Measurements from ENCODE around the gene ZNF185.

Gene ZNF185

DNA sequence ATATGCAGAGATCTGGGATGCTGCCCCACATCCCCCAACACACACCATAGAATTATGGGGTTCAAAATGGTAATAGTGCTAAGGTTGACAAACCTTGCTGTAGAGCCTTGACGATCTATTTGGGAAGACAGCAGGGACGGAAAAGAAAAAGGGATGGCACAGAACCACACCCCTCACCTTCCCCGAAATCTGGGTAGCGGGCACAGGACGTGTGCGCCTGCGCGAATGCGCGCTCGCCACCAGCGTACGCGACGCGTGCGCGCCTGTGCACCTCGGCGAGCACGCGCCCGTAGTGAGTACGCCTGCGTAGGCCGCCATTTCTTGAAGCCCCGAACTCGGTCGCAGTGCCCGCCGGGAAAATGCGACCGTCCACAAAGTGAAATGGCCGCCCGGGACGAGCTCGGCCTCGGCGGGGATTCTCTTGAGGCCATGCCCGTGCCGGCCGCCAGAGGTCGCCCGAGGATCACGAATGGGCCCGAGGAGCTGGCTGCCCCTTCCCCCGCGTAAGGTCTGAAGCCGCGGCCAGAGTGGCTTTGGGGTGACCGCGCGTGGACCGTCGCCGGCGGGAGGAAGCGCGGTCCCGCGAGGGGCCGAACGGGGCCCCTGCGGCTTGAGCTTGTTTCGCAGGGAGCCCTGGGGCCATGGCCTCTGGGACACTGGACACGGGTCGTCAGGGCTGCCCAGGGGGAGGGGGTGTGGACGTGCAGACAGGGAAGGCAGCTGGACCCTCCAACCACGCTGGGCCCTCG is 43.6 kb downstream of the ZNF185 start:
- Histone ChIP-seq H3K4me1 (ENCODE audit: control insufficient read depth in 1 of 2, insufficient read depth in 2 of 2, low read length in 2 of 2) (peaks cover 0 to 5% of the 10 kb centered on the region in 2 donors), H3K27me3 (ENCODE audit: low read depth, low read length) (no peaks in the 10 kb centered on the region), H3K27ac (ENCODE audit: low read length) (peak overlapping the region; percentile 21), H3K9me3 (ENCODE audit: control insufficient read depth in 1 of 2, low read length in 2 of 2) (no peaks in the 10 kb centered on the region), H3K4me3 (ENCODE audit: low read depth in 1 of 2, low read length in 2 of 2) (peak overlapping the region; percentile 56 to 71), H3K36me3 (ENCODE audit: control insufficient read depth in 1 of 2, insufficient read depth in 2 of 2, low read length in 2 of 2) (no peaks in the 10 kb centered on the region)

DNA sequence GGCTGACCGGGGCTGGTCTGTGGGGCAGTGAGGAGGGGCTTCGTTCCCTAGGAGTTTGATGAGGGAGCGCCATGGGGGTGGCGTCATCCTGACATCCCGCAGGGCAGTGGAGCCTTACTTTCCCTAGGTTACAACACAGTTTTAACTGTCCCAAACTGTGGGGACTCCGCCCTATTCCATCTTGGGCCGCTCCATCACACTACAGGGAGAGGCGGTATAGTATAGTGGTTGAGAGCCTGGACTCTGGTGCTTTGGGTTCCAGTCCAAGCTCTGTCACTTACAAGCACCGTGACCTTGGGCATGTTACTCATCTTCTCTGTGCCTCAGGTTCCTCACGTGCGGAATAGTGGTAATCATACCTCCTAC is 44.2 kb downstream of the ZNF185 start:
- H3K36me3 ChIP-seq (ENCODE audit: control insufficient read depth in 1 of 2, insufficient read depth in 2 of 2, low read length in 2 of 2), result no peaks in the 10 kb centered on the region
- no peak overlapping the region for H3K27ac ChIP-seq (ENCODE audit: low read length)
- H3K4me1 ChIP-seq (ENCODE audit: control insufficient read depth in 1 of 2, insufficient read depth in 2 of 2, low read length in 2 of 2), result peaks cover 0 to 5% of the 10 kb centered on the region in 2 donors
- H3K27me3 ChIP-seq (ENCODE audit: low read depth, low read length), result no peaks in the 10 kb centered on the region
- H3K4me3 ChIP-seq (ENCODE audit: low read depth in 1 of 2, low read length in 2 of 2), result peak overlapping the region; percentile 28 to 56
- no peaks in the 10 kb centered on the region for H3K9me3 ChIP-seq (ENCODE audit: control insufficient read depth in 1 of 2, low read length in 2 of 2)

DNA sequence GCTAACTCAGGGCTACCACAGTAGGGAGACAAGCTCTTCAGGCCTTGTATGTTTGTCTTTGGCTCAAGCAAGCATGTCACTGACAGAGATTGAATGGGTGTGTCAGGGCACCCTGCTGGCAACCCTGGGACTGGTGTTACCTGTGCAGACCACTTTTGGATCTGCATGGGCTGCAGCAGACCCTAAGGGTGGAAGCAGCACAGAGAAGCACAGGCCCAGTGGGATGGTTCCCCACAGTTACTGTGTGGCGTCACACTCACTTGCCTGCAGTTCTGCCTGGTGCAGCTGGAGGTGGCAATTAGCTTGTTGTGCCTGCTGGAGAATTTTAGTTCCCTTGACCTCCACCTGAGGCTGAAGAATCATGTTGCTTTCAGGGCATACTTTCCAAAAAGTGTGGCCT is 46.0 kb downstream of the ZNF185 start:
- Histone ChIP-seq H3K27ac (ENCODE audit: low read length) (no peak overlapping the region), H3K4me1 (ENCODE audit: control insufficient read depth in 1 of 2, insufficient read depth in 2 of 2, low read length in 2 of 2) (peaks cover 0 to 5% of the 10 kb centered on the region in 2 donors), H3K27me3 (ENCODE audit: low read depth, low read length) (no peaks in the 10 kb centered on the region), H3K4me3 (ENCODE audit: low read depth in 1 of 2, low read length in 2 of 2) (no peak overlapping the region), H3K36me3 (ENCODE audit: control insufficient read depth in 1 of 2, insufficient read depth in 2 of 2, low read length in 2 of 2) (peaks cover 0 to 7% of the 10 kb centered on the region in 2 donors), H3K9me3 (ENCODE audit: control insufficient read depth in 1 of 2, low read length in 2 of 2) (no peaks in the 10 kb centered on the region)

DNA sequence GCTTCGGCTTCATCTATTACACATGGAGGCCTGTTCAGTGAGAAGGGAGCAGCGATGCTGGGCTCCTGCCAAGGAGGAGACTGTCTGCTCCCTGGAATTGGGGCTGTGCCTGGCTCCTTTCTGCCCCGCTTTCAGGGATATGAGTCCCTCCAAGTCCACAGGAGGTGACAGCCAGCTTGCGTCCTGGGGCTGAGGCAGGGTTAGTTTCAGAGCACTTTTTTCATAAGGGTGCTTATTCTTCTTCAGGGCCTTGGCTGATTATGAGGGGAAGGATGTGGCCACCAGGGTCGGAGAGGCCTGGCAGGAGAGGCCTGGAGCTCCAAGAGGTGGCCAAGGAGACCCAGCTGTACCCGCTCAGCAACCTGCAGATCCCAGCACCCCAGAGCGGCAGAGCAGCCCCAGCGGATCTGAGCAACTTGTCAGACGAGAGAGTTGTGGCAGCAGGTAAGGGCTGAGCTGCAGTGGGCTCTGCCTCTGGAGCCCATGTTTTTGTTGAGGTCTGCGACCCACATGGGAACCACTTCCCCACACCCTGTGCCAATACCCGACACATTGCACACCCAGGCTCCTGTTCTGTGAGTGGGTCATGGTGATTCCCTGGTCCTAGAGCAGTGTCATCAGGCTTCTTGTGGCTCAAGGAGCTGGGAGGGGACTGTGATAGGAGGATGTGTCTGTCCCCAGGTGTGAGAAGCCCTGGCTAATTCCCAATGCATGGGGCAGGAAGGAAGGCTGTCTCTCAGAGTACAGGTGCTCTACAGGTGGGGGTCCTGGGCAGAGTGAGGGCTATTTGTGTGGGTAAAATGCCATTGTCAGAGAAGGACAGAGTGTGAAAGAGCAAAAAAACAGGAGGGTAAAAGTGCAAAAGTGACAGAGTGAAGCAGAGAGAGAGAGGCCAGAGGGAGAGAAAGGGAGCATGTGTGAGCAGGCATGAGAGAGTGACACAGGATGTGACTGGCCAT is 47.4 kb downstream of the ZNF185 start:
- Histone ChIP-seq H3K36me3 (ENCODE audit: control insufficient read depth in 1 of 2, insufficient read depth in 2 of 2, low read length in 2 of 2) (peaks cover 0 to 7% of the 10 kb centered on the region in 2 donors), H3K4me1 (ENCODE audit: control insufficient read depth in 1 of 2, insufficient read depth in 2 of 2, low read length in 2 of 2) (peaks cover 0 to 5% of the 10 kb centered on the region in 2 donors), H3K27me3 (ENCODE audit: low read depth, low read length) (no peaks in the 10 kb centered on the region), H3K27ac (ENCODE audit: low read length) (no peak overlapping the region), H3K4me3 (ENCODE audit: low read depth in 1 of 2, low read length in 2 of 2) (no peak overlapping the region), H3K9me3 (ENCODE audit: control insufficient read depth in 1 of 2, low read length in 2 of 2) (no peaks in the 10 kb centered on the region)

DNA sequence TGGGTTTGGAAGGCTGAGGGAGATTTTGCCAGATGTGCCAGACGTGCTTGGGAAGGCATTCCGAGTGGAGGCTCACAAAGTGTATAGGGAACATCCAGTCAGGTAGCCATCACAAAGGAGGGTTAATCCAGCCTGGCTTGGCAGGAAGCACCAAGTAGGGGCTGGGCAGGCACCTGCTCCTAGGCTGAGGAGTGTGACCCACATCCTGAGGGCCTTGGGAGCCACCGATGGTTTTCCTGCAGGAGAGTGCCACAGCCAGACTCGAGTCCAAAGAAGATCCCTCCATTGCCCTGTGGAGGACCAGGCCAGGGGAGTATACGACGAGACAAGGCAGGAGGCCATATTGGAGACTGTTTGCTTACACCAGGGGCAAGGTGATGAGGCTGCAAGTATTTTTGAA is 48.8 kb downstream of the ZNF185 start:
- Histone ChIP-seq H3K27ac (ENCODE audit: low read length) (no peak overlapping the region), H3K4me3 (ENCODE audit: low read depth in 1 of 2, low read length in 2 of 2) (no peak overlapping the region), H3K4me1 (ENCODE audit: control insufficient read depth in 1 of 2, insufficient read depth in 2 of 2, low read length in 2 of 2) (no peaks in the 10 kb centered on the region), H3K9me3 (ENCODE audit: control insufficient read depth in 1 of 2, low read length in 2 of 2) (no peaks in the 10 kb centered on the region), H3K27me3 (ENCODE audit: low read depth, low read length) (no peaks in the 10 kb centered on the region), H3K36me3 (ENCODE audit: control insufficient read depth in 1 of 2, insufficient read depth in 2 of 2, low read length in 2 of 2) (peaks cover 0 to 7% of the 10 kb centered on the region in 2 donors)

Data from muscle layer of duodenum (tissue), 2 donors.